Measurements from ENCODE around the gene GLG1. TPM values are rescaled to one million over a fixed set of nuclear protein-coding genes. Genes with fewer than 3 reads are reported as not detected.

The GLG1 gene
- total and polyA plus RNA-seq, 2 donors (not counting 3 experiments of a cell fraction or from before 2014, with no cell fraction given), result 86.3 to 165 TPM

DNA sequence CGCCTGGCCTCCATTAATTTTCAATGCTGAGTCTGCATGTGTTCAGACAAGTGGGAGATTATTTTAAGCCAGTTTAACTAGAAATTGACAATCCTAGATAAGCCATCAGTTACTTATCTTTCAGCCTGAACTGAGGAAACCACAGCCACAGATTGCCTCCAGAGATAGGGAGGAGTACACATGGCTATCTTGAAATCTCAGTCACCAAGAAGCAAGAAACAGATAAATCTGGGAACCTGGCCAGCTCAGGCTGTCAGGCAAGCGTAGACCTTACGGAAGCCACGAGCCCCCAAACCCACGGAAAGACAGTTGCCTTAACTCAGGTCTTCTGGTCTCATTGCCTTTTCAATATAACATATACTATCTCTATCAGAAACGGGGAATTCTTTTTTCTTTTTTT, 2.0 kb upstream of the GLG1 start:
- FAIRE-seq (no peak), DNase-seq (ENCODE audit: low read depth, low spot score) (no peak)
- intact Hi-C loops (cut with micrococcal nuclease) (loop anchor here (5.0 kb wide), 2 partner anchors 107 to 312 kb away; partner anchors contain the start of gene PSMD7), dilution Hi-C loops (cut with MboI; ENCODE audit: extremely low pct_ligation_motif_present, low sequenced_read_pairs) (no loop called here)
- Histone ChIP-seq H3K4me3 (replicated peaks in 1 of 3; ENCODE audit: insufficient read depth in 1 of 3, low read depth in 1 of 3, low read length in 3 of 3) (no peak overlapping the region), H3K4me2 (ENCODE audit: insufficient read depth, low read length) (no peak overlapping the region), H3K4me1 (ENCODE audit: control insufficient read depth, extremely low read depth, insufficient read depth, low read length) (peaks cover 21% of the 10 kb centered on the region), H3K9ac (replicated peaks; ENCODE audit: extremely low read depth, insufficient read depth, low read length) (no peak overlapping the region), H3K27ac (ENCODE audit: insufficient read depth, low read depth, low read length) (no peak overlapping the region), H3K9me3 (replicated peaks; ENCODE audit: control insufficient read depth, insufficient read depth, low read length) (no peaks in the 10 kb centered on the region), H4K20me1 (replicated peaks; ENCODE audit: control insufficient read depth, extremely low read depth, insufficient read depth, low read length) (no peaks in the 10 kb centered on the region), H3K27me3 (ENCODE audit: control insufficient read depth in 2 of 2, insufficient read depth in 2 of 2, low read length in 2 of 2) (no peaks in the 10 kb centered on the region), H3K79me2 (ENCODE audit: control insufficient read depth, insufficient read depth, low read length) (peaks cover 28% of the 10 kb centered on the region), H3K9me1 (replicated peaks; ENCODE audit: control insufficient read depth, extremely low read depth, insufficient read depth, low read length) (no peaks in the 10 kb centered on the region), H3K36me3 (ENCODE audit: control insufficient read depth in 2 of 2, extremely low read depth in 1 of 2, insufficient read depth in 2 of 2, low read length in 2 of 2) (no peaks in the 10 kb centered on the region), H2AFZ (ENCODE audit: low read depth, low read length) (no peak overlapping the region)
- CTCF ChIA-PET, result no interaction called here
- no TSS peak for BruUV-seq (replicated peaks)
- TF ChIP-seq MYC (IDR thresholded peaks at IDR 0.05; ENCODE audit: low read depth, low read length), result no peak
- TF ChIP-seq GATA2 (IDR thresholded peaks at IDR 0.05; ENCODE audit: insufficient read depth, insufficient read length, low read depth, low read length), result peak; percentile 30
- no peak for TF ChIP-seq FOS (IDR thresholded peaks at IDR 0.05; ENCODE audit: borderline replicate concordance, insufficient read depth, low read length)
- POLR2A ChIA-PET, result no interaction called here

DNA sequence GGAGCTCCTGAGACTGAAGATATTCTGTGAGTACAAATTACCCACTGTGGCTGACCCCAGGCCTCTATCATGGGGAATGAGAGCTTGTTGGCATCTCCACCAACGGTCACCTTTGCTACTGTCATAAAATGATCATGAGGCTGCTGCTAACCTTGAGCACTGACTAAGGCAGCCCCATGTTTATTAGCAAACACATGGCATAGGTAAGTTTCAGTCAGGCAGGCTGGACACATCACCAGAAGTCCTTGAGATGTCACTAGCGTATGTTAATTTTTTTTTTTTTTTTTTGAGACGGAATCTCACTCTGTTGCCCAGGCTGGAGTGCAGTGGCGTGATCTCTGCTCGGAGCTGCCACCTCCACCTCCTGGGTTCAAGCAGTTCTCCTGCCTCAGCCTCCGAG, 1.5 kb upstream of the GLG1 start:
- no peak overlapping the region for H3K4me3 ChIP-seq (replicated peaks in 1 of 3; ENCODE audit: insufficient read depth in 1 of 3, low read depth in 1 of 3, low read length in 3 of 3)
- no peak overlapping the region for H3K9ac ChIP-seq (replicated peaks; ENCODE audit: extremely low read depth, insufficient read depth, low read length)
- dilution Hi-C loops (cut with MboI; ENCODE audit: extremely low pct_ligation_motif_present, low sequenced_read_pairs) (no loop called here), intact Hi-C loops (cut with micrococcal nuclease) (loop anchor here (5.0 kb wide), 2 partner anchors 106 to 311 kb away; partner anchors contain the start of gene PSMD7)
- no peaks in the 10 kb centered on the region for H4K20me1 ChIP-seq (replicated peaks; ENCODE audit: control insufficient read depth, extremely low read depth, insufficient read depth, low read length)
- H3K4me1 ChIP-seq (ENCODE audit: control insufficient read depth, extremely low read depth, insufficient read depth, low read length), result peaks cover 26% of the 10 kb centered on the region
- TF ChIP-seq POLR2A (IDR thresholded peaks at IDR 0.05; ENCODE audit: low read depth, low read length) (no peak), EZH2 (IDR thresholded peaks at IDR 0.05; ENCODE audit: borderline replicate concordance, low read depth, low read length, severe bottlenecking) (no peak), MYC (IDR thresholded peaks at IDR 0.05; ENCODE audit: low read depth, low read length) (no peak), GATA2 (IDR thresholded peaks at IDR 0.05; ENCODE audit: insufficient read depth, insufficient read length, low read depth, low read length) (no peak), POLR2AphosphoS5 (IDR thresholded peaks at IDR 0.05; ENCODE audit: insufficient read depth, low read depth, low read length) (no peak), FOS (IDR thresholded peaks at IDR 0.05; ENCODE audit: borderline replicate concordance, insufficient read depth, low read length) (no peak), JUN (IDR thresholded peaks at IDR 0.05; ENCODE audit: borderline replicate concordance, insufficient read depth, insufficient read length, low read depth) (no peak)
- TF ChIP-seq, protein P1, sequence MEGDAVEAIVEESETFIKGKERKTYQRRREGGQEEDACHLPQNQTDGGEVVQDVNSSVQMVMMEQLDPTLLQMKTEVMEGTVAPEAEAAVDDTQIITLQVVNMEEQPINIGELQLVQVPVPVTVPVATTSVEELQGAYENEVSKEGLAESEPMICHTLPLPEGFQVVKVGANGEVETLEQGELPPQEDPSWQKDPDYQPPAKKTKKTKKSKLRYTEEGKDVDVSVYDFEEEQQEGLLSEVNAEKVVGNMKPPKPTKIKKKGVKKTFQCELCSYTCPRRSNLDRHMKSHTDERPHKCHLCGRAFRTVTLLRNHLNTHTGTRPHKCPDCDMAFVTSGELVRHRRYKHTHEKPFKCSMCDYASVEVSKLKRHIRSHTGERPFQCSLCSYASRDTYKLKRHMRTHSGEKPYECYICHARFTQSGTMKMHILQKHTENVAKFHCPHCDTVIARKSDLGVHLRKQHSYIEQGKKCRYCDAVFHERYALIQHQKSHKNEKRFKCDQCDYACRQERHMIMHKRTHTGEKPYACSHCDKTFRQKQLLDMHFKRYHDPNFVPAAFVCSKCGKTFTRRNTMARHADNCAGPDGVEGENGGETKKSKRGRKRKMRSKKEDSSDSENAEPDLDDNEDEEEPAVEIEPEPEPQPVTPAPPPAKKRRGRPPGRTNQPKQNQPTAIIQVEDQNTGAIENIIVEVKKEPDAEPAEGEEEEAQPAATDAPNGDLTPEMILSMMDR (IDR thresholded peaks at IDR 0.05; ENCODE audit: extremely low read depth in 1 of 2, insufficient read depth in 1 of 2, low read depth in 1 of 2, low read length in 2 of 2), result no peak
- TF ChIP-seq, protein P2, sequence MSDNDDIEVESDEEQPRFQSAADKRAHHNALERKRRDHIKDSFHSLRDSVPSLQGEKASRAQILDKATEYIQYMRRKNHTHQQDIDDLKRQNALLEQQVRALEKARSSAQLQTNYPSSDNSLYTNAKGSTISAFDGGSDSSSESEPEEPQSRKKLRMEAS (IDR thresholded peaks at IDR 0.05; ENCODE audit: insufficient read depth, insufficient read length), result no peak
- no peak overlapping the region for H3K27ac ChIP-seq (ENCODE audit: insufficient read depth, low read depth, low read length)
- H3K4me2 ChIP-seq (ENCODE audit: insufficient read depth, low read length), result no peak overlapping the region
- H3K9me1 ChIP-seq (replicated peaks; ENCODE audit: control insufficient read depth, extremely low read depth, insufficient read depth, low read length), result no peaks in the 10 kb centered on the region
- BruUV-seq (replicated peaks), result no TSS peak
- H3K79me2 ChIP-seq (ENCODE audit: control insufficient read depth, insufficient read depth, low read length), result peaks cover 33% of the 10 kb centered on the region
- no peaks in the 10 kb centered on the region for H3K27me3 ChIP-seq (ENCODE audit: control insufficient read depth in 2 of 2, insufficient read depth in 2 of 2, low read length in 2 of 2)
- H2AFZ ChIP-seq (ENCODE audit: low read depth, low read length), result no peak overlapping the region
- FAIRE-seq (no peak), DNase-seq (ENCODE audit: low read depth, low spot score) (no peak)
- ChIA-PET POLR2A (no interaction called here), CTCF (interaction anchor here (2.1 kb wide), 1 partner anchor 14 kb away, joined by 5 read pairs; no protein-coding TSS in a partner anchor)
- no peaks in the 10 kb centered on the region for H3K9me3 ChIP-seq (replicated peaks; ENCODE audit: control insufficient read depth, insufficient read depth, low read length)
- H3K36me3 ChIP-seq (ENCODE audit: control insufficient read depth in 2 of 2, extremely low read depth in 1 of 2, insufficient read depth in 2 of 2, low read length in 2 of 2), result no peaks in the 10 kb centered on the region

Data from endothelial cell of umbilical vein (primary cell).